AG04449 (cell line): ENCODE measurements around the gene HPD.
"Not testable (repeated sequence)": the region's sequence is repeated elsewhere in the genome, so short reads cannot be mapped to it uniquely, and the experiment has no call there.

Experiments
- CTCF ChIA-PET: fragments of 350-600 bp; formaldehyde crosslinking; extraction: SDS; loops from one replicate; lab custom pipeline; 2021; ENCODE audit warnings: antibody characterized with exemption; lab: Yijun Ruan, JAX
- POLR2A ChIA-PET: fragments of 400-600, 350-600 bp; formaldehyde crosslinking; extraction: SDS; loops from one replicate; lab custom pipeline; 2020; ENCODE audit warnings: antibody characterized with exemption, inconsistent platforms; lab: Yijun Ruan, JAX
- DNase-seq: peaks from one replicate; pipeline ENCODE4 v3.0.0-alpha.2; 2010; ENCODE audit warnings: low read depth, low spot score
- H3K4me3 ChIP-seq: 2 replicates; pipeline ENCODE4 v1.5.1; 2011; ENCODE audit warnings: low read depth, mild to moderate bottlenecking, control low read depth, low read length
- CTCF ChIP-seq: IDR thresholded peaks from one replicate; pipeline ENCODE4 v1.5.1; 2011; ENCODE audit warnings: mild to moderate bottlenecking, moderate library complexity, low read length, control low read depth, inconsistent platforms; ENCODE audit not compliant: insufficient read depth; ENCODE audit errors: missing control alignments

HPD gene

GRCh38 chr12:121888083-121888477 is 29.4 kb upstream of the HPD start:
- no peak for DNase-seq
- POLR2A ChIA-PET = interaction anchor here (0.6 to 2.7 kb wide), 10 partner anchors 15 to 203 kb away, joined by 3 to 12 read pairs (median 5); partner anchors contain the start of gene RHOF
- no peak for TF ChIP-seq CTCF
- CTCF ChIA-PET = interaction anchor here (0.8 to 11.5 kb wide), 27 partner anchors 8 to 235 kb away, joined by 3 to 230 read pairs (median 4); partner anchors contain the start of genes CFAP251 and RHOF
- H3K4me3 ChIP-seq = peak overlapping the region; percentile 99

- CTCF ChIA-PET = interaction anchor here (1.4 to 5.1 kb wide), 2 partner anchors 12 to 91 kb away, joined by 6 to 34 read pairs; partner anchors contain the start of gene RHOF
- DNase-seq = not testable (repeated sequence)
Measured at GRCh38 chr12:121885129-121885528, 26.5 kb upstream of the HPD start.

GRCh38 chr12:121883315-121883660 is 24.6 kb upstream of the HPD start:
- H3K4me3 ChIP-seq = no peak overlapping the region
- no peak for DNase-seq
- POLR2A ChIA-PET = no interaction called here
- no peak for TF ChIP-seq CTCF
- CTCF ChIA-PET = interaction anchor here (0.8 to 5.1 kb wide), 6 partner anchors 10 to 89 kb away, joined by 3 to 34 read pairs (median 3); partner anchors contain the start of gene RHOF

More at GRCh38 chr12:121885129-121885528, 26.5 kb upstream of the HPD start:
- POLR2A ChIA-PET, H3K4me3 ChIP-seq: not testable (repeated sequence)

DNA sequence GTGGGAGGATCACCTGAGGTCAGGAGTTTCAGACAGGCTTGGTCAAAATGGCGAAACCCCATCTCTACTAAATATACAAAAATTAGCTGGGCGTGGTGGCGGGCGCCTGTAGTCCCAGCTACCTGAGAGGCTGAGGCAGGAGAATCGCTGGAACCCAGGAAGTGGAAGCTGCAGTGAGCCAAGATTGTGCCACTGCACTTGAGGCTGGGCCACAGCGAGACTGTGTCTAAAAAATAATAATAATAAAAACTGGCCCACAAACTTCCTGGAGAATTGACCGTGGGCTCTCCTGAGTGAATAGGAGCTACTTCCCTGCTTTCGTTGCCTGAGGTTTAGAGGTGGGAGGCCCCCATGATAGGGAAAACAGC is 17.4 kb upstream of the HPD start:
- CTCF ChIA-PET = interaction anchor here (1.1 to 1.6 kb wide), 2 partner anchors 12 to 82 kb away, joined by 3 to 8 read pairs; partner anchors contain the start of genes PSMD9 and RHOF
- DNase-seq, H3K4me3 ChIP-seq, POLR2A ChIA-PET: not testable (repeated sequence)

DNA sequence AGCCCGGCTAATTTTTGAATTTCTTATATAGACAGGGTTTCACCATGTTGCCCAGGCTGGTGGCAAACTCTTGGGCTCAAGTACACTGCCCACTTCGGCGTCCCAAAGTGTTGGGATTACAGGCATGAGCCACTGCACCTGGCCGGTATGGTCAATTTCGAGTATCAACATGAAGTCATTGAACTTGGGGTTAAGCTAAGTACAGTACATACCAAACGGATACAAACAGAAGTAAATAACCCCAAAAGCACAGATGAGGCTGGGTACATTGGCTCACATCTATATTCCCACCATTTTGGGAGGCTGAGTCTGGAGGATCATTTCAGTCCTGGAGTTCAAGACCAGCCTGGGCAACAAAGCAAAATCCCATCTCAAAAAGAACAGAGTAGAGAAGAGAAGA is 16.9 kb upstream of the HPD start:
- DNase-seq = no peak
- POLR2A ChIA-PET = no interaction called here
- no peak for TF ChIP-seq CTCF
- CTCF ChIA-PET = interaction anchor here (1.1 to 1.6 kb wide), 2 partner anchors 13 to 81 kb away, joined by 3 to 8 read pairs; partner anchors contain the start of genes PSMD9 and RHOF
- H3K4me3 ChIP-seq = no peak overlapping the region

GRCh38 chr12:121874071-121874470 is 15.4 kb upstream of the HPD start:
- no peak overlapping the region for H3K4me3 ChIP-seq
- CTCF ChIA-PET = interaction anchor here (1.5 to 3.0 kb wide), 4 partner anchors 11 to 80 kb away, joined by 5 to 16 read pairs (median 10); partner anchors contain the start of genes PSMD9 and RHOF
- POLR2A ChIA-PET = no interaction called here
- no peak for TF ChIP-seq CTCF
- no peak for DNase-seq

- ChIA-PET POLR2A (interaction anchor here (1.0 kb wide), 1 partner anchor 15 kb away, joined by 10 read pairs; the partner anchor contains the start of gene PSMD9), CTCF (interaction anchor here (0.9 to 3.0 kb wide), 7 partner anchors 11 to 79 kb away, joined by 3 to 16 read pairs (median 5); partner anchors contain the start of genes PSMD9 and RHOF)
- no peak for TF ChIP-seq CTCF
- H3K4me3 ChIP-seq = no peak overlapping the region
- no peak for DNase-seq
Measured at GRCh38 chr12:121873216-121873569, 14.5 kb upstream of the HPD start.
